ENCODE measurements around the gene HIVEP3.

HIVEP3 gene

DNA sequence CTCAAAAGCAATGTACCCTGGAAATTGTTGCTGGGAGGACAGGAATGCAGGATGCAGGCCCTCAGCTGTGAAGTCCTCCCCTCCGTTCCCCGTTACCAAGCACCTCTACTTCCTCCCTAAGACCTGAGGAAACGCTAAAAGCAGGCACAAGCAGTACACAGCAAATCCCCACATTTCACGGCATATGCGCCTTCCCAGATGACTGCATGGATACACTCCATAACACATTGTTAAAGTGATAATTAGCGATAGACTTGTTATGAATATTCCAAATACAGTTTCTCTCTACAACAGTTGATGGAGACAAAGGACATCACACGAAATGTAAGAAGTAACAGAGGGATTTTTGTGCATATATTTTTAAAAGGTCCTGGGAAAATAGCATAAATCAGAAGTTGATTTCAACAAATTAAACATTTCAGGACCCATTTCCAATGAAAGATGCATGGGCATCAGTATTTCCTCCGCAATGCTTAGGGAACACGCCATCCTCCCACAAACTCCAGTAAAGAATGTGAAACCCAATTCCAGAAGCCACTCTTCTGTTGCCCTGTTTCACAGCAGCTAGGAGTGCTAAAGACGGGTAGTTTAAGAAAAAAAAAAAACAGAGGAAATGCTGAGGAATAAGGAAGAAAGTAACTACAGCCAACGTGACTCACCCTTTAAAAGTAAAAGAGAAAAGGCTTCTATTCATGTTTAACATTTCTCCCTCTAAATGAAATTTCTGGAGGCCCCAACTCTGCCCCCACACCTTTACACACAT is 75.5 kb downstream of the HIVEP3 start:
- peaks cover 97% of the 10 kb centered on the region for H3K79me2 ChIP-seq (ENCODE audit: insufficient read depth, low read length)
- ATAC-seq (ENCODE audit: insufficient read depth, low read depth) (no peak), DNase-seq (no peak)
- H3K4me3 ChIP-seq (ENCODE audit: low read depth in 1 of 2, low read length in 2 of 2) = no peak overlapping the region
- H3K27me3 ChIP-seq (ENCODE audit: insufficient read depth, low read length, poor library complexity) = no peaks in the 10 kb centered on the region
- no peak overlapping the region for H3K9ac ChIP-seq (ENCODE audit: low read depth, low read length)
- no peak for TF ChIP-seq EZH2 (IDR thresholded peaks at IDR 0.05; ENCODE audit: borderline replicate concordance, low read depth, low read length, severe bottlenecking)
- TF ChIP-seq, protein P1, sequence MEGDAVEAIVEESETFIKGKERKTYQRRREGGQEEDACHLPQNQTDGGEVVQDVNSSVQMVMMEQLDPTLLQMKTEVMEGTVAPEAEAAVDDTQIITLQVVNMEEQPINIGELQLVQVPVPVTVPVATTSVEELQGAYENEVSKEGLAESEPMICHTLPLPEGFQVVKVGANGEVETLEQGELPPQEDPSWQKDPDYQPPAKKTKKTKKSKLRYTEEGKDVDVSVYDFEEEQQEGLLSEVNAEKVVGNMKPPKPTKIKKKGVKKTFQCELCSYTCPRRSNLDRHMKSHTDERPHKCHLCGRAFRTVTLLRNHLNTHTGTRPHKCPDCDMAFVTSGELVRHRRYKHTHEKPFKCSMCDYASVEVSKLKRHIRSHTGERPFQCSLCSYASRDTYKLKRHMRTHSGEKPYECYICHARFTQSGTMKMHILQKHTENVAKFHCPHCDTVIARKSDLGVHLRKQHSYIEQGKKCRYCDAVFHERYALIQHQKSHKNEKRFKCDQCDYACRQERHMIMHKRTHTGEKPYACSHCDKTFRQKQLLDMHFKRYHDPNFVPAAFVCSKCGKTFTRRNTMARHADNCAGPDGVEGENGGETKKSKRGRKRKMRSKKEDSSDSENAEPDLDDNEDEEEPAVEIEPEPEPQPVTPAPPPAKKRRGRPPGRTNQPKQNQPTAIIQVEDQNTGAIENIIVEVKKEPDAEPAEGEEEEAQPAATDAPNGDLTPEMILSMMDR (IDR thresholded peaks at IDR 0.05; ENCODE audit: borderline replicate concordance, extremely low read depth, low read length, poor library complexity, severe bottlenecking) = no peak
- H4K20me1 ChIP-seq (ENCODE audit: insufficient read depth, low read length) = peaks cover 72% of the 10 kb centered on the region
- H2AFZ ChIP-seq (ENCODE audit: low read depth, low read length) = no peak overlapping the region
- H3K36me3 ChIP-seq (ENCODE audit: insufficient read depth, low read length) = peaks cover 74% of the 10 kb centered on the region
- peak overlapping the region; percentile 40; the same call in 1 of the 2 replicates for H3K27ac ChIP-seq (ENCODE audit: low read length)
- H3K4me2 ChIP-seq (ENCODE audit: insufficient read depth, low read length) = no peak overlapping the region
- H3K9me3 ChIP-seq (ENCODE audit: insufficient read depth, low read length, severe bottlenecking) = no peaks in the 10 kb centered on the region
- peaks cover 3% of the 10 kb centered on the region; the same call in 1 of the 2 replicates for H3K4me1 ChIP-seq (ENCODE audit: insufficient read depth, low read length)

DNA sequence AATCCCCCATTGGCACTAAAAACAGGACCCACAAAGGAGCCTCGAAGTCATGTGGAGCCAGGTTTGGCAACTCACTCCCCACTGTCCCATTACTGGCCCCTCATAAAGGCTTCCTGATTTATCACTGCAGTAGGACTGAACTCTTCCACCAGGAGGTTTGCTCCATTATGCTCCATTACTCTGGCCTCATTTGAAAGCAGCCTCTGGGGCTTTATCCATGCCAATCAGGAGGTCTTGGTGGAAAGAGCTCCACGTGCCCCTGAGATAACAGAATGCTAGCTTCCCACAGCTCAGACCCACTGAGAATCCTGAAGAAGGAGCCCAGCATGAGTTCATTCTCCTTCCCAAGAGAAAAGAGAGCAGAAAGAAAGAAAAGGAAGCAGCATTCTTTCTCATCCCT is 76.4 kb downstream of the HIVEP3 start:
- Histone ChIP-seq H3K9ac (ENCODE audit: low read depth, low read length) (no peak overlapping the region), H3K4me1 (ENCODE audit: insufficient read depth, low read length) (peaks cover 3% of the 10 kb centered on the region; the same call in 1 of the 2 replicates), H2AFZ (ENCODE audit: low read depth, low read length) (no peak overlapping the region), H3K4me3 (ENCODE audit: low read depth in 1 of 2, low read length in 2 of 2) (no peak overlapping the region), H3K27me3 (ENCODE audit: insufficient read depth, low read length, poor library complexity) (no peaks in the 10 kb centered on the region), H3K27ac (ENCODE audit: low read length) (0 out of 2 replicates have a peak overlapping the region, but pooled peaks have one; percentile 40), H3K36me3 (ENCODE audit: insufficient read depth, low read length) (peaks cover 72% of the 10 kb centered on the region), H3K9me3 (ENCODE audit: insufficient read depth, low read length, severe bottlenecking) (no peaks in the 10 kb centered on the region), H3K4me2 (ENCODE audit: insufficient read depth, low read length) (no peak overlapping the region), H3K79me2 (ENCODE audit: insufficient read depth, low read length) (peaks cover 96% of the 10 kb centered on the region), H4K20me1 (ENCODE audit: insufficient read depth, low read length) (peaks cover 71% of the 10 kb centered on the region)
- ATAC-seq (ENCODE audit: insufficient read depth, low read depth) (no peak), DNase-seq (no peak)
- TF ChIP-seq, protein P1 (IDR thresholded peaks at IDR 0.05; ENCODE audit: borderline replicate concordance, extremely low read depth, low read length, poor library complexity, severe bottlenecking) = no peak
- no peak for TF ChIP-seq EZH2 (IDR thresholded peaks at IDR 0.05; ENCODE audit: borderline replicate concordance, low read depth, low read length, severe bottlenecking)

DNA sequence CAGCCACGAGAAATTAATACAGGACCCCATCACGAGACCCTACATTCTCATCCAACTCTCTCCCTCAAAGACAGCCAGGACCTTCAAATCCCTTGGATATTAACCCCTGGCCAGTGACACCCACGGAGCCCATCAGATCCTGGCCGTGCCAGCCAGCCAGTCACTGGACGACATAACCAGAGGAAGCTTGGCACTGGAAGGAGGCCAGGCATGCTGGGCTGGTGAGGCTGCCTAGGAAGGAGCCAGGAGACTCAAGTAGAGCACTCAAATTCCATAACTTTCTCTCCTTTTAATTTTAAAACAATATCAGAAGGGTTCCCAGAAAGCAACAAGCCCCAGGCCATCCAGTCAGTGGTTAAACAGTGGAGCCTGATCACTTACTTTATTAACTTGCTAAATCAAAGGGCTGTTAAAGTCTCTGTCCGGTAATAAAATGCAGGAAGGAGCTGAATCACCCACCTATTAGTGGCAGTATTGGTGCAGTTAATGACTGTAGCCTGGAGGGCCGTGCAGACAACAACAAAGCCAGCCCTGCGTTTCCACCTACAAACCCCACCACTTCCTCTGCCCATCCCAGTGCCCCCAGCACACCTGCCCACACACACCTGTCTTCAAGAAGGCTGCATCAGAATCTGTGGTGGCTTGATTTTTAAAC is 78.0 kb downstream of the HIVEP3 start:
- H3K4me3 ChIP-seq (ENCODE audit: low read depth in 1 of 2, low read length in 2 of 2) = no peak overlapping the region
- no peak overlapping the region for H3K27ac ChIP-seq (ENCODE audit: low read length)
- H3K9ac ChIP-seq (ENCODE audit: low read depth, low read length) = no peak overlapping the region
- H4K20me1 ChIP-seq (ENCODE audit: insufficient read depth, low read length) = peaks cover 76% of the 10 kb centered on the region
- peaks cover 69% of the 10 kb centered on the region for H3K36me3 ChIP-seq (ENCODE audit: insufficient read depth, low read length)
- no peak for ATAC-seq (ENCODE audit: insufficient read depth, low read depth)
- H3K9me3 ChIP-seq (ENCODE audit: insufficient read depth, low read length, severe bottlenecking) = no peaks in the 10 kb centered on the region
- peaks cover 95% of the 10 kb centered on the region for H3K79me2 ChIP-seq (ENCODE audit: insufficient read depth, low read length)
- no peak for DNase-seq
- TF ChIP-seq, protein P1 (IDR thresholded peaks at IDR 0.05; ENCODE audit: borderline replicate concordance, extremely low read depth, low read length, poor library complexity, severe bottlenecking) = no peak
- TF ChIP-seq EZH2 (IDR thresholded peaks at IDR 0.05; ENCODE audit: borderline replicate concordance, low read depth, low read length, severe bottlenecking) = no peak
- H3K27me3 ChIP-seq (ENCODE audit: insufficient read depth, low read length, poor library complexity) = no peaks in the 10 kb centered on the region
- no peak overlapping the region for H2AFZ ChIP-seq (ENCODE audit: low read depth, low read length)
- peaks cover 3% of the 10 kb centered on the region; the same call in 1 of the 2 replicates for H3K4me1 ChIP-seq (ENCODE audit: insufficient read depth, low read length)
- no peak overlapping the region for H3K4me2 ChIP-seq (ENCODE audit: insufficient read depth, low read length)

All from DND-41 (cell line).